Neural cell (in vitro differentiated cells): ENCODE results near the gene KATNAL2. TPM values are rescaled to one million over a fixed set of nuclear protein-coding genes. Genes with fewer than 3 reads are reported as not detected.

Source experiments
- H2AFZ ChIP-seq: fragments of 200-600, 300-800 bp; sonication (generic), shearing (Covaris generic); 2 replicates; pipeline ENCODE4 v1.6.0; 2014; ENCODE audit warnings: low read depth, mild to moderate bottlenecking, antibody characterized with exemption, low read length, moderate library complexity
- H3F3A ChIP-seq: fragments of 200-600 bp; shearing (Covaris generic); 2 replicates; pipeline ENCODE4 v1.6.1; 2016; ENCODE audit warnings: mild to moderate bottlenecking, moderate library complexity, mixed read lengths, antibody characterized with exemption, low read length; ENCODE audit not compliant: insufficient read depth, poor library complexity, severe bottlenecking
- H3K27ac ChIP-seq: fragments of 200-600, 300-800 bp; sonication (generic), shearing (Covaris generic); 2 replicates; pipeline ENCODE4 v1.5.1; 2014; ENCODE audit warnings: mild to moderate bottlenecking, low read length, moderate library complexity
- H3K27me3 ChIP-seq: fragments of 300-800, 200-600 bp; sonication (generic), shearing (Covaris generic); 2 replicates; pipeline ENCODE4 v1.6.0; 2014; ENCODE audit warnings: mild to moderate bottlenecking, low read depth, low read length, moderate library complexity; ENCODE audit not compliant: insufficient read depth
- H3K36me3 ChIP-seq: fragments of 300-800, 200-600 bp; sonication (generic), shearing (Covaris generic); 2 replicates; pipeline ENCODE4 v1.5.1; 2014; ENCODE audit warnings: mild to moderate bottlenecking, antibody characterized with exemption, low read length, moderate library complexity; ENCODE audit not compliant: insufficient read depth
- H3K4me2 ChIP-seq: fragments of 300-800, 200-600 bp; sonication (generic), shearing (Covaris generic); 2 replicates; pipeline ENCODE4 v1.6.0; 2014; ENCODE audit warnings: mild to moderate bottlenecking, low read length
- H3K4me3 ChIP-seq: fragments of 300-800, 200-600 bp; sonication (generic), shearing (Covaris generic); 2 replicates; pipeline ENCODE4 v1.5.1; 2014; ENCODE audit warnings: mild to moderate bottlenecking, low read length, moderate library complexity
- H3K79me2 ChIP-seq: fragments of 200-600 bp; shearing (Covaris generic); replicated peaks from 2 replicates; pipeline ENCODE4 v1.6.0; 2014; ENCODE audit warnings: mild to moderate bottlenecking, low read length, moderate library complexity; ENCODE audit not compliant: insufficient read depth
- H3K9ac ChIP-seq: fragments of 300-800, 200-600 bp; sonication (generic), shearing (Covaris generic); 2 replicates; pipeline ENCODE4 v1.6.1; 2016; ENCODE audit warnings: mild to moderate bottlenecking, low read length, mixed read lengths
- H3K9me2 ChIP-seq: fragments of 200-600 bp; shearing (Covaris generic); 2 replicates; pipeline ENCODE4 v1.6.1; 2016; ENCODE audit warnings: mild to moderate bottlenecking, low read length, mixed read lengths; ENCODE audit not compliant: insufficient read depth
- H3K9me3 ChIP-seq: fragments of 200-600, 300-800 bp; sonication (generic), shearing (Covaris generic); 2 replicates; pipeline ENCODE4 v1.6.1; 2016; ENCODE audit warnings: mild to moderate bottlenecking, mixed run types, low read length, moderate library complexity, mixed read lengths
- H4K20me1 ChIP-seq: fragments of 200-600 bp; shearing (Covaris generic); 2 replicates; pipeline ENCODE4 v1.6.1; 2016; ENCODE audit warnings: mild to moderate bottlenecking, mixed run types; ENCODE audit not compliant: insufficient read depth
- CTCF ChIP-seq: fragments of 450-650 bp; IDR thresholded peaks from 2 replicates; pipeline ENCODE4 v1.5.1; 2014; ENCODE audit warnings: antibody characterized with exemption, mild to moderate bottlenecking, moderate library complexity; ENCODE audit not compliant: poor library complexity, severe bottlenecking
- EP300 ChIP-seq: fragments of 450-650 bp; conservative IDR thresholded peaks from 2 replicates; pipeline ENCODE4 v1.6.1; 2014; ENCODE audit warnings: antibody characterized with exemption, mild to moderate bottlenecking, moderate library complexity; ENCODE audit not compliant: poor library complexity, severe bottlenecking
- EZH2 ChIP-seq: fragments of 200-600, 300-800 bp; shearing (Covaris generic), sonication (generic); IDR thresholded peaks from 2 replicates; pipeline ENCODE4 v1.6.1; 2014; ENCODE audit warnings: antibody characterized with exemption, low read length, borderline replicate concordance, mild to moderate bottlenecking; ENCODE audit not compliant: insufficient read depth, poor library complexity, severe bottlenecking
- MXI1 ChIP-seq: fragments of 450-650 bp; conservative IDR thresholded peaks from 2 replicates; pipeline ENCODE4 v1.6.1; 2014; ENCODE audit warnings: antibody characterized with exemption, mild to moderate bottlenecking; ENCODE audit not compliant: poor library complexity, severe bottlenecking
- POLR2AphosphoS5 ChIP-seq: IDR thresholded peaks from 2 replicates; pipeline ENCODE4 v1.6.1; 2012
- RAD21 ChIP-seq: fragments of 450-650 bp; conservative IDR thresholded peaks from 2 replicates; pipeline ENCODE4 v1.6.1; 2014; ENCODE audit warnings: antibody characterized with exemption, mild to moderate bottlenecking, moderate library complexity
- SMC3 ChIP-seq: fragments of 450-650 bp; conservative IDR thresholded peaks from 2 replicates; pipeline ENCODE4 v1.6.1; 2014; ENCODE audit warnings: antibody characterized with exemption, mild to moderate bottlenecking, moderate library complexity; ENCODE audit not compliant: poor library complexity
- TAF1 ChIP-seq: IDR thresholded peaks from 2 replicates; pipeline ENCODE4 v1.6.1; 2012; ENCODE audit warnings: low read depth
- polyA plus RNA-seq: library from polyadenylated mRNA; depleted of rRNA; stranded (reverse); fragments of >200 nt; gene quantifications from 2 replicates; pipeline ENCODE4 v1.2.3, GENCODE V29; 2014
- TF ChIP-seq, protein P1 (sequence below): IDR thresholded peaks from 2 replicates; pipeline ENCODE4 v1.6.1; 2012; ENCODE audit warnings: borderline replicate concordance

KATNAL2 gene
- polyA plus RNA-seq, 1 donor from 2014 or later, result 1.4 TPM

DNA sequence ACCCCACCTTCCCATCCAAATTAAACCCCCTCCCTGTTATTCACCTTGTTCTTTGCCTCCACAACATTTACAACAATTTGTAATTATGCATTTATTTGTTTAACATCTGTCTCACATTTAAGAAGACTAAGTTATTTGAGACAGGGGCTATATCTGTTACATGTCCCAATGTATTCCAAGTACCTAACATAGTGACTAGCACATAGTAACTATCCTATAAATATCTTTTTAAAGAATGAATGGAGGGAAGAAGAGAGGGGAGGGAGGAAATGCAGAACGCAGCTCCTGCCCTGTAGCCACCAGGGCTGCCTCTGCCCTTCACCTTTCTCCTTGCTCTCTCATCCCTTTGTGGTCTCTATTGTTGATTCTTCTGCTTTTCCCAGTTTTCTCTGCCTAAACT, 192.3 kb downstream of the KATNAL2 start:
- Histone ChIP-seq H2AFZ (no peak overlapping the region), H3K9me2 (no peaks in the 10 kb centered on the region), H3K79me2 (no peaks in the 10 kb centered on the region), H3K9me3 (no peaks in the 10 kb centered on the region), H3K4me2 (no peak overlapping the region), H4K20me1 (no peaks in the 10 kb centered on the region), H3K27ac (no peak overlapping the region), H3K9ac (no peak overlapping the region), H3K27me3 (no peaks in the 10 kb centered on the region), H3K4me3 (no peak overlapping the region), H3F3A (no peaks in the 10 kb centered on the region), H3K36me3 (no peaks in the 10 kb centered on the region)
- TF ChIP-seq, protein P1, sequence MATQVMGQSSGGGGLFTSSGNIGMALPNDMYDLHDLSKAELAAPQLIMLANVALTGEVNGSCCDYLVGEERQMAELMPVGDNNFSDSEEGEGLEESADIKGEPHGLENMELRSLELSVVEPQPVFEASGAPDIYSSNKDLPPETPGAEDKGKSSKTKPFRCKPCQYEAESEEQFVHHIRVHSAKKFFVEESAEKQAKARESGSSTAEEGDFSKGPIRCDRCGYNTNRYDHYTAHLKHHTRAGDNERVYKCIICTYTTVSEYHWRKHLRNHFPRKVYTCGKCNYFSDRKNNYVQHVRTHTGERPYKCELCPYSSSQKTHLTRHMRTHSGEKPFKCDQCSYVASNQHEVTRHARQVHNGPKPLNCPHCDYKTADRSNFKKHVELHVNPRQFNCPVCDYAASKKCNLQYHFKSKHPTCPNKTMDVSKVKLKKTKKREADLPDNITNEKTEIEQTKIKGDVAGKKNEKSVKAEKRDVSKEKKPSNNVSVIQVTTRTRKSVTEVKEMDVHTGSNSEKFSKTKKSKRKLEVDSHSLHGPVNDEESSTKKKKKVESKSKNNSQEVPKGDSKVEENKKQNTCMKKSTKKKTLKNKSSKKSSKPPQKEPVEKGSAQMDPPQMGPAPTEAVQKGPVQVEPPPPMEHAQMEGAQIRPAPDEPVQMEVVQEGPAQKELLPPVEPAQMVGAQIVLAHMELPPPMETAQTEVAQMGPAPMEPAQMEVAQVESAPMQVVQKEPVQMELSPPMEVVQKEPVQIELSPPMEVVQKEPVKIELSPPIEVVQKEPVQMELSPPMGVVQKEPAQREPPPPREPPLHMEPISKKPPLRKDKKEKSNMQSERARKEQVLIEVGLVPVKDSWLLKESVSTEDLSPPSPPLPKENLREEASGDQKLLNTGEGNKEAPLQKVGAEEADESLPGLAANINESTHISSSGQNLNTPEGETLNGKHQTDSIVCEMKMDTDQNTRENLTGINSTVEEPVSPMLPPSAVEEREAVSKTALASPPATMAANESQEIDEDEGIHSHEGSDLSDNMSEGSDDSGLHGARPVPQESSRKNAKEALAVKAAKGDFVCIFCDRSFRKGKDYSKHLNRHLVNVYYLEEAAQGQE, result no peak
- TF ChIP-seq MXI1, result no peak
- TF ChIP-seq SMC3, result no peak
- TF ChIP-seq CTCF, result no peak
- TF ChIP-seq TAF1, result no peak
- TF ChIP-seq RAD21, result no peak
- no peak for TF ChIP-seq EZH2
- no peak for TF ChIP-seq POLR2AphosphoS5
- TF ChIP-seq EP300, result no peak

- Histone ChIP-seq H3K27ac (no peak overlapping the region), H3K27me3 (no peaks in the 10 kb centered on the region), H3K4me3 (no peak overlapping the region), H3K4me2 (no peak overlapping the region), H3K36me3 (no peaks in the 10 kb centered on the region), H4K20me1 (no peaks in the 10 kb centered on the region), H3K79me2 (no peaks in the 10 kb centered on the region), H3K9me2 (no peaks in the 10 kb centered on the region), H2AFZ (no peak overlapping the region), H3K9me3 (no peaks in the 10 kb centered on the region), H3F3A (no peaks in the 10 kb centered on the region), H3K9ac (no peak overlapping the region)
- no peak for TF ChIP-seq RAD21
- TF ChIP-seq EP300, result no peak
- TF ChIP-seq MXI1, result no peak
- TF ChIP-seq SMC3, result no peak
- TF ChIP-seq POLR2AphosphoS5, result no peak
- TF ChIP-seq, protein P1, result no peak
- no peak for TF ChIP-seq EZH2
- no peak for TF ChIP-seq CTCF
- TF ChIP-seq TAF1, result no peak
Measured at GRCh38 chr18:47110492-47111274, 193.3 kb downstream of the KATNAL2 start.
